ENCODE results near the gene SUGCT.

Gene SUGCT

GRCh38 chr7:40706829-40707228 is 572.0 kb downstream of the SUGCT start:
- H4K20me1 ChIP-seq (ENCODE audit: insufficient read depth, low read length), result no peaks in the 10 kb centered on the region
- TF ChIP-seq EZH2phosphoT487 (IDR thresholded peaks at IDR 0.05; ENCODE audit: low read length) (no peak), EZH2 (optimal IDR thresholded peaks at IDR 0.05; ENCODE audit: low read depth, low read length) (no peak), CTCF (IDR thresholded peaks at IDR 0.05; ENCODE audit: low read length) (no peak)
- no peaks in the 10 kb centered on the region for H3K27me3 ChIP-seq (replicated peaks; ENCODE audit: insufficient read depth, low read length)
- peaks cover 14% of the 10 kb centered on the region for H3K4me1 ChIP-seq (ENCODE audit: low read length)
- DNase-seq, result no peak
- H2AFZ ChIP-seq (ENCODE audit: low read length), result no peak overlapping the region
- no peaks in the 10 kb centered on the region for H3K79me2 ChIP-seq (ENCODE audit: low read length)
- no peaks in the 10 kb centered on the region for H3K9me3 ChIP-seq (replicated peaks; ENCODE audit: insufficient read depth, low read length)
- no peak overlapping the region for H3K4me2 ChIP-seq (ENCODE audit: low read depth, low read length)
- no peak overlapping the region for H3K9ac ChIP-seq (ENCODE audit: low read length)
- no peaks in the 10 kb centered on the region for H3K9me2 ChIP-seq (replicated peaks; ENCODE audit: insufficient read depth, low read length)
- H3F3A ChIP-seq (ENCODE audit: insufficient read depth, low read length), result no peaks in the 10 kb centered on the region
- no peak overlapping the region for H3K4me3 ChIP-seq (ENCODE audit: low read length)
- no peaks in the 10 kb centered on the region for H3K36me3 ChIP-seq (replicated peaks; ENCODE audit: insufficient read depth, low read length)
- no peak overlapping the region for H3K27ac ChIP-seq (ENCODE audit: low read length)

DNA sequence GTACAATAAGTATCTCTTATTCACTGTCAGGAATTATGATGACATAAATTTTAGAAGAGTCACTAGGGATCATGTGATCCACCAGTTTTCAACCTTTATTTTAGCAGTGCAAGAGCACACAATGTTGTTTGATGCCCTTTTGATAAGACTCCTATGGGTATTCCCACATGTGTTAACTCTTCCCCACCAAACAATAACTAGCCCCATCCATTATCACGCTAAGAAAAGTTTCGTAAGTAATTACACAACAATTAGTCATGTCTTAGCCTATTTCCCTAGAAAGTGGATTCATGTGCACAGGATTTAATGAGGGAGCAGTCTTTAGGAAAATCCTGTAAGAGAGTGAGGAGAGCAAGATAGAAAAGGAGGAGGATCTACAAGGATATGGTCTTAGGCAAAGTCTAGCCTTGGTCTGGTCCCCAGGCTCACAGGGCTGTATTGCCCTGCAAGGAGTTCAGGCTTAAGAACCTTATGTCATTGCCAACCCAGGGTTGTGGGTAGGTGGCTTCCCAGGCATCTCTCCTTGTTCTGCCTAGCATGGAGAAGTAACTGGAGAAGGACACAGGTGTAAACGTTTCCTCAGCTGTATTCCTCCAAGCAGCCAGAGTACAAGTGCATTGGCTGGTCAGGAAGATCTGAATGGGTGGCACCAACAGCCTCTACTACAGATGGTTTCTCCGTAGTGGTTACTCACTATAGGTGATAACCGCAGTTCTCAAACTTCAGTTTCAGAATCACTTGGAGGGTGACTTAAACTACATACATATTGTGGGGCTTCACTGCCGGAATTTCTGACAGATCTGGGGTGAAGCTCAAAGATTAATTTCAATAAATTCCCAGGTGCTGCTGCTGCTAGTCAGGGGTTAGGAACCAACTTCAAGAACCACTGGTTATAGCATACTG is 574.5 kb downstream of the SUGCT start:
- no peaks in the 10 kb centered on the region for H3K79me2 ChIP-seq (ENCODE audit: low read length)
- H3K9me2 ChIP-seq (replicated peaks; ENCODE audit: insufficient read depth, low read length), result no peaks in the 10 kb centered on the region
- no peak overlapping the region for H3K9ac ChIP-seq (ENCODE audit: low read length)
- peak overlapping the region; percentile 20; the same call in 1 of the 2 replicates for H3K4me2 ChIP-seq (ENCODE audit: low read depth, low read length)
- H3K4me1 ChIP-seq (ENCODE audit: low read length), result 0 out of 2 replicates have a peak, but pooled peaks cover 5% of the 10 kb centered on the region
- H3K9me3 ChIP-seq (replicated peaks; ENCODE audit: insufficient read depth, low read length), result no peaks in the 10 kb centered on the region
- no peaks in the 10 kb centered on the region for H4K20me1 ChIP-seq (ENCODE audit: insufficient read depth, low read length)
- no peaks in the 10 kb centered on the region for H3K36me3 ChIP-seq (replicated peaks; ENCODE audit: insufficient read depth, low read length)
- DNase-seq, result peak; percentile 76
- H3K27ac ChIP-seq (ENCODE audit: low read length), result no peak overlapping the region
- H3F3A ChIP-seq (ENCODE audit: insufficient read depth, low read length), result no peaks in the 10 kb centered on the region
- H3K27me3 ChIP-seq (replicated peaks; ENCODE audit: insufficient read depth, low read length), result no peaks in the 10 kb centered on the region
- TF ChIP-seq CTCF (IDR thresholded peaks at IDR 0.05; ENCODE audit: low read length), result no peak
- no peak for TF ChIP-seq EZH2phosphoT487 (IDR thresholded peaks at IDR 0.05; ENCODE audit: low read length)
- TF ChIP-seq EZH2 (optimal IDR thresholded peaks at IDR 0.05; ENCODE audit: low read depth, low read length), result no peak
- H2AFZ ChIP-seq (ENCODE audit: low read length), result no peak overlapping the region
- H3K4me3 ChIP-seq (ENCODE audit: low read length), result no peak overlapping the region

DNA sequence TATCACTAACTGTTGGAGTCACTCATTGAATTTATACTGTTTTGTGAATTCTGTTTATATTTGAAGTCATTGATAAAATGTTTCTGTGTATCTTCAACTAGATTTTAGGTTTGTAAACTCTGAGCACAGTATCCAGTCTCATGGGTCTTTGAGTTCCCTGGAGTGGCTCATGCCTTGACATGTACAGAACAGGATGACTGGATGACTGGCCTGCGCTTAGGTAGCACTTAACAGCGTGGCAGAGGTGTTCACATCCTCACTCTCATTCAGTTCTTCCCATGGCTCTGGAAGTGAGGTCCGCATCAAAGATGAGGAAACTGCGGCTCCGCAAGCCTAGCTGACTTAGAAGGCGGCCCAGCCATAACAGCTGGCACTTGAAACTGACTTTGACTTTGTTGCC is 576.9 kb downstream of the SUGCT start:
- DNase-seq, result no peak
- no peak for TF ChIP-seq CTCF (IDR thresholded peaks at IDR 0.05; ENCODE audit: low read length)
- TF ChIP-seq EZH2phosphoT487 (IDR thresholded peaks at IDR 0.05; ENCODE audit: low read length), result no peak
- no peak for TF ChIP-seq EZH2 (optimal IDR thresholded peaks at IDR 0.05; ENCODE audit: low read depth, low read length)
- H3K27ac ChIP-seq (ENCODE audit: low read length), result no peak overlapping the region

More for the DNA sequence above, 576.9 kb downstream of the SUGCT start:
- H4K20me1 ChIP-seq (ENCODE audit: insufficient read depth, low read length), result no peaks in the 10 kb centered on the region
- H3K9me2 ChIP-seq (replicated peaks; ENCODE audit: insufficient read depth, low read length), result no peaks in the 10 kb centered on the region
- no peak overlapping the region for H2AFZ ChIP-seq (ENCODE audit: low read length)
- 0 out of 2 replicates have a peak, but pooled peaks cover 5% of the 10 kb centered on the region for H3K4me1 ChIP-seq (ENCODE audit: low read length)
- no peaks in the 10 kb centered on the region for H3K36me3 ChIP-seq (replicated peaks; ENCODE audit: insufficient read depth, low read length)
- no peaks in the 10 kb centered on the region for H3K9me3 ChIP-seq (replicated peaks; ENCODE audit: insufficient read depth, low read length)
- no peaks in the 10 kb centered on the region for H3K27me3 ChIP-seq (replicated peaks; ENCODE audit: insufficient read depth, low read length)
- H3K79me2 ChIP-seq (ENCODE audit: low read length), result no peaks in the 10 kb centered on the region
- H3K9ac ChIP-seq (ENCODE audit: low read length), result no peak overlapping the region
- H3K4me3 ChIP-seq (ENCODE audit: low read length), result no peak overlapping the region
- no peaks in the 10 kb centered on the region for H3F3A ChIP-seq (ENCODE audit: insufficient read depth, low read length)
- no peak overlapping the region for H3K4me2 ChIP-seq (ENCODE audit: low read depth, low read length)
